GM12874 (cell line): Measurements from ENCODE around the gene TREM2.

ENCODE experiments used
- CTCF ChIP-seq: IDR thresholded peaks from 2 replicates; pipeline ENCODE4 v1.5.1; 2011; ENCODE audit warnings: low read depth, mild to moderate bottlenecking, control low read depth, low read length, moderate library complexity; ENCODE audit not compliant: insufficient read depth

The TREM2 gene

DNA sequence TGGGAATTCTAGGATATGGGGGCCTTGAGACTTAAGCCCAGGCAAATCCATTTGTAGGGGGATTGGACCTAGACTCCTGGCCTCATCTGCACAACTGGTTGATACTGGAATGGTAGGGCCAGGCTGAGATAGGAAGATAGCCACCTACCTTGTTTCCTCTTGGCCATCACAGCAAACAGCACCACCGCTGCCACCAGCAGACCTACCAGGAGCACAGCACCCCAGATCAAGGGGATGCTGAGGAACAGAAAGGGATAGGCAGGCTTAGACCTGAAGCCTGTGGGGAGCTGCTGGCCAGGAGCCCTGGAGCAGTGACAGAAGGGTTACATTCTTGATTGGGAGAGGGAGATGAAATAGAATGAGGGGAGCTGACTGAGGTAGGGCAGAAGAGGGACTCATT lies 12.2 kb downstream of the TREM2 start:
- no peak for TF ChIP-seq CTCF

DNA sequence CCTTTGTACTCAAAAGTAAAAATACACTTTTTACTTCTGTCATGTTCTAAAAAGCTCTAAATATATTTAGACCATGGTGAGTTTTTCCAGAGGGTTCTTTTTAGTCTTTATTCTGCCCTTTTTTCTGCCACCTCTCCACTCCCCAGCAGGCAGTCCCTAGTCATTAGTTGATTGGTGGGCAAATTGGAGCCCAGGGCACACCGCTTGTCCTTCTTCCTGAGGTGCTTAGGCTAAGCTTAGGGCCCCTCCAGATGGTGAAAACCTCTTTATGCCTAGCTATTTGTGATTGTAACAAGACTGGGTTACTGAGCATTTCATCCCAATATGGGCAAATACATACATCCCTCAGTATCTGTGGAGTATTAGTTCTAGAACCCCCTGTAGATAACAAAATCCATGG lies 15.0 kb downstream of the TREM2 start:
- no peak for TF ChIP-seq CTCF

- no peak for TF ChIP-seq CTCF
These were observed 26.0 kb downstream of the TREM2 start for GRCh38 chr6:41136911-41137310.

DNA sequence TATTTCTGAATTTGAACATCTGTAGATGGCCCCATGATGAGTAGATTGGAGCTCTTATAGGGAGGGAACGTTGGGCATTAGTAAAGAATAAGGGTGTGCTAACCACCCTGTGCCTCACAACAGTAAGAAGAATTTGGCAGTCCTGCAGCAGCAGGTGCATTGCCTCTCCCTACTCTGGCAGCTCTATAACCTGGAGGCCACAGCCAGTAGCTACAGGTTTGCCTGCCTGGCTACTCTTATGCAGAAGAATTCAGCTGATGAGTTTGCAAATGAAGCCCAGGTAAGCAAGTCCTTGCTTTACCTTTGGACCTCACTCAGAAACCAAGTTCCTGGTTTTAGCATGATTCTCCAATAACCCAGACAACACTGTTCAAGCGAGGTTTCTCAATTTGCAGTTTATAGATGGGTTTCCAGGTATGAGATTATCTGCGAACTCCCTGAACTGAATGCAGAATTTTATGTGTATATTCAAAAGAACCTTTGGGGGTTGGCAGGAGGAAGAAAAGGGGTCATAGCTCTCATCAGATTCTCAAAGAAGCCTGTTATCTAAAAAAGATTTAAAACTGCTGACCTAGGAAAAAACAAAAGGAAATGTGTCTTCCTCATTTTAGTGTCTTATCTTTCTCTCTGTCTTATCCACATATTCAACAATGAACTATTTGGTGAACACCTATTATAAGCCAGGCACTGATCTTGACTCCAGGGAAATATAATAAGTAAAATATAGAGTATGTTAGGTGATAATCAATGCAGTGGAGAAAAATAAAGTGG lies 27.7 kb downstream of the TREM2 start:
- no peak for TF ChIP-seq CTCF

- TF ChIP-seq CTCF, result no peak
These were observed 30.7 kb downstream of the TREM2 start for GRCh38 chr6:41132254-41132653.

DNA sequence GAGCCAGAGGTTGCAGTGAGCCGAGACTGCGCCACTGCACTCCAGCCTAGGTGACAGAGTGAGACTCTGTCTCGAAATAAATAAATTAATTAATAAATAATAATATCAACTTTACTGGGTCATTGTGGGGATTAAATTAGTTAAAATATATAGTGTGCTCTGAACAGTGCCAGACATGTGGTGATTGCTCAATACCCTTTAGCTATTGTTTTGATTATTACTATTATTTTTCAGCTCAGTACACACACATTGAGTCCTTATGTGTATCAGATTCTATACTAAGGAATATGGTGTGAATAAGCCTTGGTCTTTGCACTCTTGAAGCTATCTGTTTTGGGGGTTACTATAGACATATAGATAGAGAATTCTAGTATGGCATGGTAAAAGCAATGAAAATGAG lies 37.6 kb downstream of the TREM2 start:
- no peak for TF ChIP-seq CTCF

DNA sequence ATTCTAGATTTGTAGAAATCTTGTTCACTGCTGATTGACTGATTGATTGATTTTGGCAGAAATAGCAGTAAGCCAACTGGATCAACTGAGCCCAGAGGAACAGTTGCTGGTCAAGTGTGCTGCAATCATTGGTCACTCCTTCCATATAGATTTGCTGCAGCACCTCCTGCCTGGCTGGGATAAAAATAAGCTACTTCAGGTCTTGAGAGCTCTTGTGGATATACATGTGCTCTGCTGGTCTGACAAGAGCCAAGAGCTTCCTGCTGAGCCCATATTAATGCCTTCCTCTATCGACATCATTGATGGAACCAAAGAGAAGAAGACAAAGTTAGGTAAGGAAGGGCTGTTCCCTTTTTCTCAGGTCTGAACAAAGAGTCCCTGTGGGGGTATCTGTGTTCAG lies 40.0 kb downstream of the TREM2 start:
- TF ChIP-seq CTCF, result no peak
